Measurements from ENCODE around the gene EIF1.

GRCh38 chr17:41659427-41660212, 29.1 kb upstream of the EIF1 start:
- TF ChIP-seq TCF7L2 (IDR thresholded peaks at IDR 0.05; ENCODE audit: borderline replicate concordance, extremely low read depth, insufficient read depth, insufficient read length) (no peak), EZH2 (IDR thresholded peaks at IDR 0.05) (no peak), JUND (IDR thresholded peaks at IDR 0.05) (no peak)

Measured in HCT116 (cell line).